ENCODE data around the gene ARSI.

ARSI gene

GRCh38 chr5:150329038-150329437, 26.3 kb upstream of the ARSI start:
- DNase-seq (ENCODE audit: low read depth): no peak

GRCh38 chr5:150328515-150328914, 25.8 kb upstream of the ARSI start:
- DNase-seq (ENCODE audit: low read depth): no peak
- H3K4me3 ChIP-seq (ENCODE audit: low read depth, low read length): no peak overlapping the region

More at GRCh38 chr5:150329038-150329437, 26.3 kb upstream of the ARSI start:
- H3K4me3 ChIP-seq (ENCODE audit: low read depth, low read length): no peak overlapping the region

GRCh38 chr5:150327139-150327538, 24.4 kb upstream of the ARSI start:
- no peak for DNase-seq (ENCODE audit: low read depth)
- H3K4me3 ChIP-seq (ENCODE audit: low read depth, low read length): no peak overlapping the region

- H3K4me3 ChIP-seq (ENCODE audit: low read depth, low read length): no peak overlapping the region
Measured at GRCh38 chr5:150326707-150327106, 24.0 kb upstream of the ARSI start.

GRCh38 chr5:150325426-150325825, 22.7 kb upstream of the ARSI start:
- DNase-seq (ENCODE audit: low read depth): no peak
- no peak overlapping the region for H3K4me3 ChIP-seq (ENCODE audit: low read depth, low read length)

More at GRCh38 chr5:150326707-150327106, 24.0 kb upstream of the ARSI start:
- no peak for DNase-seq (ENCODE audit: low read depth)

GRCh38 chr5:150323819-150324218, 21.1 kb upstream of the ARSI start:
- H3K4me3 ChIP-seq (ENCODE audit: low read depth, low read length): no peak overlapping the region
- DNase-seq (ENCODE audit: low read depth): no peak

GRCh38 chr5:150323092-150323491, 20.4 kb upstream of the ARSI start:
- no peak overlapping the region for H3K4me3 ChIP-seq (ENCODE audit: low read depth, low read length)
- DNase-seq (ENCODE audit: low read depth): no peak

- no peak for DNase-seq (ENCODE audit: low read depth)
- no peak overlapping the region for H3K4me3 ChIP-seq (ENCODE audit: low read depth, low read length)
Measured at GRCh38 chr5:150322202-150322601, 19.5 kb upstream of the ARSI start.

- DNase-seq (ENCODE audit: low read depth): no peak
Measured at GRCh38 chr5:150321784-150322183, 19.1 kb upstream of the ARSI start.

GRCh38 chr5:150321211-150321610, 18.5 kb upstream of the ARSI start:
- H3K4me3 ChIP-seq (ENCODE audit: low read depth, low read length): no peak overlapping the region
- no peak for DNase-seq (ENCODE audit: low read depth)

More at GRCh38 chr5:150321784-150322183, 19.1 kb upstream of the ARSI start:
- no peak overlapping the region for H3K4me3 ChIP-seq (ENCODE audit: low read depth, low read length)

GRCh38 chr5:150320044-150320613, 17.4 kb upstream of the ARSI start:
- peak; percentile 69 for DNase-seq (ENCODE audit: low read depth)

GRCh38 chr5:150319484-150319790, 16.7 kb upstream of the ARSI start:
- no peak overlapping the region for H3K4me3 ChIP-seq (ENCODE audit: low read depth, low read length)
- no peak for DNase-seq (ENCODE audit: low read depth)

More at GRCh38 chr5:150320044-150320613, 17.4 kb upstream of the ARSI start:
- H3K4me3 ChIP-seq (ENCODE audit: low read depth, low read length): no peak overlapping the region

- H3K4me3 ChIP-seq (ENCODE audit: low read depth, low read length): no peak overlapping the region
- DNase-seq (ENCODE audit: low read depth): no peak
Measured at GRCh38 chr5:150318613-150319483, 16.1 kb upstream of the ARSI start.

GRCh38 chr5:150317048-150318003, 14.6 kb upstream of the ARSI start:
- DNase-seq (ENCODE audit: low read depth): peak; percentile 86
- H3K4me3 ChIP-seq (ENCODE audit: low read depth, low read length): no peak overlapping the region

GRCh38 chr5:150316320-150316719, 13.6 kb upstream of the ARSI start:
- DNase-seq (ENCODE audit: low read depth): no peak
- H3K4me3 ChIP-seq (ENCODE audit: low read depth, low read length): no peak overlapping the region

GRCh38 chr5:150315245-150315644, 12.5 kb upstream of the ARSI start:
- H3K4me3 ChIP-seq (ENCODE audit: low read depth, low read length): no peak overlapping the region
- no peak for DNase-seq (ENCODE audit: low read depth)

GRCh38 chr5:150313921-150314716, 11.4 kb upstream of the ARSI start:
- no peak overlapping the region for H3K4me3 ChIP-seq (ENCODE audit: low read depth, low read length)
- DNase-seq (ENCODE audit: low read depth): no peak

GRCh38 chr5:150313501-150313900, 10.8 kb upstream of the ARSI start:
- no peak for DNase-seq (ENCODE audit: low read depth)
- no peak overlapping the region for H3K4me3 ChIP-seq (ENCODE audit: low read depth, low read length)

GRCh38 chr5:150312518-150312917, 9.8 kb upstream of the ARSI start:
- DNase-seq (ENCODE audit: low read depth): no peak

More at GRCh38 chr5:150312518-150312917, 9.8 kb upstream of the ARSI start:
- H3K4me3 ChIP-seq (ENCODE audit: low read depth, low read length): no peak overlapping the region

Measured in skeletal muscle cell (primary cell).